Mammary microvascular endothelial cell (primary cell): ENCODE data around the gene SUMF2. TPM values are rescaled to one million over a fixed set of nuclear protein-coding genes. Genes with fewer than 3 reads are reported as not detected.

ENCODE experiments used
- total RNA-seq: library from RNA; depleted of rRNA; stranded (reverse); fragments of >200 nt; gene quantifications from 2 replicates; pipeline ENCODE4 v1.2.3, GENCODE V29; 2015

SUMF2 gene
- total RNA-seq = 121 and 134 TPM in 2 replicates

GRCh38 chr7:56063882-56064625 lies at the start of gene SUMF2:
Gene SUMF2 (plus strand): TSS chr7:56064286. CDS start chr7:56064312, 26 bp downstream.

GRCh38 chr7:56051339-56052191 lies 12.5 kb upstream of the SUMF2 start, which contains the start of the genes CCT6A and PSPH:
Gene CCT6A (plus strand): TSS chr7:56051765. CDS start chr7:56051849, 84 bp downstream.
Gene PSPH (minus strand): TSS chr7:56051444. CDS start chr7:56021212, 30,232 bp downstream.

GRCh38 chr7:56092789-56093531 lies 28.9 kb downstream of the SUMF2 start, which contains the start of gene PHKG1:
Gene PHKG1 (minus strand): TSS chr7:56092952. CDS start chr7:56088941, 4,011 bp downstream.

GRCh38 chr7:56106108-56107073 lies 42.3 kb downstream of the SUMF2 start, which contains the start of gene CHCHD2:
Gene CHCHD2 (minus strand): TSS chr7:56106476. CDS start chr7:56106413, 63 bp downstream.

GRCh38 chr7:56115852-56116538 lies 51.9 kb downstream of the SUMF2 start, which contains the start of gene NUPR2:
Gene NUPR2 (minus strand): TSS chr7:56116417. CDS start chr7:56116314, 103 bp downstream.

Other genes starting within 250 kb of the SUMF2 start
- gene SEPTIN14, start 201.5 kb upstream of the SUMF2 start, total RNA-seq = not detected in 2 replicates
- 1.1 and 1.3 TPM in 2 replicates for gene ZNF713, start 176.8 kb upstream of the SUMF2 start, total RNA-seq
- 12.3 and 16.2 TPM in 2 replicates for gene MRPS17, start 112.4 kb upstream of the SUMF2 start, total RNA-seq
- 39.9 and 53.1 TPM in 2 replicates for gene NIPSNAP2, start 99.7 kb upstream of the SUMF2 start, total RNA-seq
- gene PSPH, start 12.8 kb upstream of the SUMF2 start, total RNA-seq = 35.8 and 46.7 TPM in 2 replicates
- 161 and 180 TPM in 2 replicates for gene CCT6A, start 12.5 kb upstream of the SUMF2 start, total RNA-seq
- gene PHKG1, start 28.7 kb downstream of the SUMF2 start, total RNA-seq = not detected in 2 replicates
- gene CHCHD2, start 42.2 kb downstream of the SUMF2 start, total RNA-seq = 591 and 593 TPM in 2 replicates
- not detected in 2 replicates for gene NUPR2, start 52.1 kb downstream of the SUMF2 start, total RNA-seq